ENCODE results near the gene HTD2. TPM values are rescaled to one million over a fixed set of nuclear protein-coding genes. Genes with fewer than 3 reads are reported as not detected.

Gene HTD2
- total and polyA plus RNA-seq, 2 of the 4 experiments (the other 2 are of a cell fraction) = 6.4 to 13.3 TPM

- in situ Hi-C loops (cut with MboI; ENCODE audit: low sequenced_read_pairs) (no loop called here), intact Hi-C loops (cut with micrococcal nuclease) (no loop called here), dilution Hi-C loops (cut with HindIII; ENCODE audit: low sequenced_read_pairs, unreplicated experiment) (no loop called here)
- H3K27ac ChIP-seq (ENCODE audit: insufficient read depth, low read length) = peak overlapping the region; percentile 53; the same call in 1 of the 2 replicates
- H4K91ac ChIP-seq (ENCODE audit: insufficient read depth, low read depth, low read length) = 0 out of 2 replicates have a peak overlapping the region, but pooled peaks have one; percentile 6
- H3K9ac ChIP-seq (ENCODE audit: low read depth, low read length) = no peak overlapping the region
- no peak overlapping the region for H2AK9ac ChIP-seq (replicated peaks; ENCODE audit: low read depth, low read length, poor library complexity)
- H3K79me1 ChIP-seq (ENCODE audit: low read depth in 1 of 2, low read length in 2 of 2) = peaks cover 31 to 69% of the 10 kb centered on the region in 2 experiments
- H2BK120ac ChIP-seq (ENCODE audit: low read depth, low read length) = peak overlapping the region; percentile 59
- no peak overlapping the region for H3K4me2 ChIP-seq (ENCODE audit: low read depth, low read length)
- peaks cover 17% of the 10 kb centered on the region; the same call in 1 of the 2 replicates for H4K20me1 ChIP-seq (ENCODE audit: insufficient read depth, low read length)
- H3K9me1 ChIP-seq (ENCODE audit: insufficient read depth, low read length) = peaks cover 16% of the 10 kb centered on the region
- H2BK5ac ChIP-seq (ENCODE audit: low read depth, low read length, poor library complexity, severe bottlenecking) = peak overlapping the region; percentile 17
- peak; percentile 54 for DNase-seq
- 100% methylated on average over 2 of the region's 3 CpGs; no CpG with 5 or more reads in 1 of the 2 experiments for WGBS, 2 experiments (ENCODE audit: extremely low coverage in 2 of 2, insufficient read length in 1 of 2)
- peak overlapping the region; percentile 76; the same call in 1 of the 2 replicates for H2AK5ac ChIP-seq (ENCODE audit: low read depth, low read length)
- TF ChIP-seq CTCF (conservative IDR thresholded peaks at IDR 0.05; ENCODE audit: low read depth, low read length) = no peak
- no peak for TF ChIP-seq RCOR1 (IDR thresholded peaks at IDR 0.05; ENCODE audit: insufficient replicate concordance, low read length)
- TF ChIP-seq RFX5 (IDR thresholded peaks at IDR 0.05; ENCODE audit: low read depth, low read length) = no peak
- TF ChIP-seq POLR2A (IDR thresholded peaks at IDR 0.05; ENCODE audit: low read depth, low read length) = no peak
- TF ChIP-seq CEBPB (IDR thresholded peaks at IDR 0.05; ENCODE audit: low read depth, low read length) = no peak
- no peak for TF ChIP-seq MXI1 (IDR thresholded peaks at IDR 0.05; ENCODE audit: borderline replicate concordance, low read depth, low read length)
- TF ChIP-seq RAD21 (IDR thresholded peaks at IDR 0.05; ENCODE audit: low read length) = no peak
- no peak for TF ChIP-seq CHD1 (IDR thresholded peaks at IDR 0.05; ENCODE audit: low read depth, low read length)
- TF ChIP-seq NFE2L2 (IDR thresholded peaks at IDR 0.05; ENCODE audit: low read depth, low read length) = no peak
- no peak for TF ChIP-seq ELK1 (IDR thresholded peaks at IDR 0.05; ENCODE audit: borderline replicate concordance, low read depth, low read length)
- no peak for TF ChIP-seq USF2 (IDR thresholded peaks at IDR 0.05; ENCODE audit: low read depth, low read length)
- TF ChIP-seq FOS (IDR thresholded peaks at IDR 0.05; ENCODE audit: low read depth, low read length) = 0 out of 2 replicates have a peak, but pooled peaks have one; percentile 12
- no peak for TF ChIP-seq BHLHE40 (IDR thresholded peaks at IDR 0.05; ENCODE audit: low read depth, low read length)
- 0 out of 2 replicates have a peak, but pooled peaks have one; percentile 20 for TF ChIP-seq MAFK (IDR thresholded peaks at IDR 0.05; ENCODE audit: low read depth, low read length)
- TF ChIP-seq SMC3 (IDR thresholded peaks at IDR 0.05; ENCODE audit: low read depth, low read length) = no peak
- no peak for TF ChIP-seq MAZ (IDR thresholded peaks at IDR 0.05; ENCODE audit: borderline replicate concordance, low read depth, low read length)
- ATAC-seq (ENCODE audit: low read depth) = peak; percentile 82
- no peaks in the 10 kb centered on the region for H3K9me3 ChIP-seq (ENCODE audit: control insufficient read depth, insufficient read depth, low read length)
- H3K27me3 ChIP-seq (ENCODE audit: control insufficient read depth, insufficient read depth, low read length) = no peaks in the 10 kb centered on the region
- H3K4me3 ChIP-seq (ENCODE audit: insufficient read depth, low read depth, low read length) = no peak overlapping the region
- no peak overlapping the region for H4K5ac ChIP-seq (ENCODE audit: low read depth, low read length)
- BruUV-seq (replicated peaks) = no TSS peak
- H4K8ac ChIP-seq (ENCODE audit: low read depth in 2 of 2, low read length in 2 of 2) = peak overlapping the region in 1 of 2 experiments; percentile 47; a peak in 1 of 4 replicates
- H2BK20ac ChIP-seq (ENCODE audit: low read depth, low read length) = peak overlapping the region; percentile 8; the same call in 1 of the 2 replicates
- H2BK15ac ChIP-seq (ENCODE audit: low read depth, low read length) = 0 out of 3 replicates have a peak overlapping the region, but pooled peaks have one; percentile 67
- H3K23ac ChIP-seq (ENCODE audit: low read depth, low read length) = no peak overlapping the region
- ChIA-PET POLR2A (ENCODE audit: unreplicated experiment) (no interaction called here), CTCF (interaction anchor here (0.7 kb wide), 1 partner anchor 15 kb away, joined by 4 read pairs; no protein-coding TSS in a partner anchor)
- no peak overlapping the region for H3K18ac ChIP-seq (ENCODE audit: low read depth, low read length)
- H3K4me1 ChIP-seq (ENCODE audit: control insufficient read depth, insufficient read depth, low read length) = peaks cover 12% of the 10 kb centered on the region
- no peak overlapping the region for H2AFZ ChIP-seq (replicated peaks; ENCODE audit: low read length, poor library complexity)
- peak overlapping the region; percentile 66 for H3K4ac ChIP-seq (ENCODE audit: low read depth, low read length)
- no peak overlapping the region for H3K56ac ChIP-seq (ENCODE audit: extremely low read depth, insufficient read depth, low read length)
- peaks cover 5% of the 10 kb centered on the region; the same call in 1 of the 2 replicates for H3K36me3 ChIP-seq (ENCODE audit: control insufficient read depth, insufficient read depth, low read length)
- H3K14ac ChIP-seq (replicated peaks; ENCODE audit: low read depth, low read length) = peak overlapping the region; percentile 22; the same call in 1 of the 2 replicates
Observed at GRCh38 chr3:58341376-58341775, 35.1 kb downstream of the HTD2 start.

All from IMR-90 (cell line).